HCT116 (cell line): ENCODE data around the gene RPLP2. TPM values are rescaled to one million over a fixed set of nuclear protein-coding genes. Genes with fewer than 3 reads are reported as not detected.
A peak's percentile ranks its signal among the peaks of the same experiment; 100 is the strongest.

ENCODE experiments used
- ATAC-seq: fragments of 200-7000 bp; cut with Tn5 transposase; 2 replicates; pipeline ENCODE4 v1.9.1; 2020; ENCODE audit warnings: mild to moderate bottlenecking, moderate library complexity
- BruUV-seq: library from RNA; stranded (reverse); fragments of 400-500 nt; replicated peaks from 2 replicates; lab custom pipeline; 2021; lab: Mats Ljungman, UMichigan
- CTCF ChIA-PET: fragments of 300-600 bp; sonication (Branson Sonifier 250); formaldehyde crosslinking; loops from one replicate; lab custom pipeline; 2021; ENCODE audit warnings: antibody characterized with exemption; lab: Charles Lee
- POLR2A ChIA-PET: fragments of 300-600, 350-600 bp; sonication (Branson Sonifier 250); formaldehyde crosslinking; loops from one replicate; lab custom pipeline; 2021; ENCODE audit warnings: antibody characterized with exemption; lab: Charles Lee
- RAD21 ChIA-PET, 2 experiments: fragments of 300-600 bp; sonication (Branson Sonifier 250); formaldehyde crosslinking; loops; one replicate each; lab custom pipeline; 2023; ENCODE audit warnings: low total read pairs in 2 of 2; ENCODE audit not compliant: uncharacterized antibody in 2 of 2, unreplicated experiment in 2 of 2, low non-redundant PET in 1 of 2; lab: Charles Lee
- DNase-seq: peaks from one replicate; pipeline ENCODE4 v3.0.0-alpha.2; 2010; ENCODE audit warnings: low read depth, low spot score
- H2AFZ ChIP-seq: fragments of 200-600 bp; shearing (Covaris generic), sonication (generic); 2 replicates; pipeline ENCODE4 v1.6.1; 2017; ENCODE audit warnings: low read depth, mixed run types, mixed read lengths, antibody characterized with exemption, low read length; ENCODE audit not compliant: poor library complexity, severe bottlenecking
- H3K27ac ChIP-seq: 2 replicates; pipeline ENCODE4 v1.5.1; 2012; ENCODE audit warnings: low read depth, low read length
- H3K27me3 ChIP-seq: fragments of 200-600 bp; sonication (generic); 2 replicates; pipeline ENCODE4 v1.6.1; 2016; ENCODE audit warnings: mixed run types, low read length, mixed read lengths; ENCODE audit not compliant: insufficient read depth
- H3K36me3 ChIP-seq, 2 experiments: fragments of 200-500 bp in 1 of 2; fragments of 200-600 bp in 1 of 2; sonication (Bioruptor generic) in 1 of 2; sonication (generic) in 1 of 2; 2 replicates each; pipeline versions ENCODE4 v1.5.1 to v1.6.1; 2014 to 2016; ENCODE audit warnings: low read length in 2 of 2, inconsistent platforms in 1 of 2, mixed read lengths in 1 of 2, mixed run types in 1 of 2; ENCODE audit not compliant: insufficient read depth in 2 of 2, control insufficient read depth in 1 of 2
- H3K4me1 ChIP-seq, 2 experiments: fragments of 200-600 bp in 1 of 2; sonication (generic) in 1 of 2; 2 replicates each; pipeline versions ENCODE4 v1.5.1 to v1.6.1; 2012 to 2017; ENCODE audit warnings: low read length in 2 of 2, inconsistent platforms in 1 of 2, mild to moderate bottlenecking in 1 of 2, mixed read lengths in 1 of 2, mixed run types in 1 of 2, moderate library complexity in 1 of 2; ENCODE audit not compliant: insufficient read depth in 2 of 2, control insufficient read depth in 1 of 2
- H3K4me2 ChIP-seq: fragments of 200-600 bp; sonication (generic); 2 replicates; pipeline ENCODE4 v1.6.1; 2017; ENCODE audit warnings: mixed run types, low read length, mixed read lengths
- H3K4me3 ChIP-seq, 2 experiments: fragments of 200-600 bp in 1 of 2; sonication (generic) in 1 of 2; replicated peaks in 1 of 2; 2 replicates each; pipeline ENCODE4 v1.5.1; 2011 to 2016; ENCODE audit warnings: low read length in 2 of 2, control low read depth in 1 of 2, low read depth in 1 of 2, mild to moderate bottlenecking in 1 of 2, mixed read lengths in 1 of 2, mixed run types in 1 of 2
- H3K79me2 ChIP-seq: fragments of 200-600 bp; sonication (generic); 2 replicates; pipeline ENCODE4 v1.6.1; 2017; ENCODE audit warnings: mild to moderate bottlenecking, mixed run types, low read length, moderate library complexity, mixed read lengths; ENCODE audit not compliant: insufficient read depth
- H3K9ac ChIP-seq: fragments of 200-600 bp; sonication (generic); 2 replicates; pipeline ENCODE4 v1.6.1; 2016; ENCODE audit warnings: low read length, mixed read lengths
- H3K9me2 ChIP-seq: fragments of 200-600 bp; sonication (generic), shearing (Covaris generic); 2 replicates; pipeline ENCODE4 v1.6.1; 2017; ENCODE audit warnings: mixed run types, mild to moderate bottlenecking, moderate library complexity; ENCODE audit not compliant: insufficient read depth
- H3K9me3 ChIP-seq, 2 experiments: fragments of 200-500 bp in 1 of 2; fragments of 200-600 bp in 1 of 2; sonication (Bioruptor generic) in 1 of 2; sonication (generic) in 1 of 2; 2 replicates each; pipeline ENCODE4 v1.6.1; 2014 to 2017; ENCODE audit warnings: low read length in 2 of 2, mixed read lengths in 2 of 2, inconsistent platforms in 1 of 2, low read depth in 1 of 2, mild to moderate bottlenecking in 1 of 2, mixed run types in 1 of 2, moderate library complexity in 1 of 2; ENCODE audit not compliant: control insufficient read depth in 1 of 2, insufficient read depth in 1 of 2
- H4K20me1 ChIP-seq: fragments of 200-600 bp; sonication (generic), shearing (Covaris generic); 2 replicates; pipeline ENCODE4 v1.6.1; 2017; ENCODE audit warnings: mixed run types, mild to moderate bottlenecking, moderate library complexity; ENCODE audit not compliant: insufficient read depth
- CBX3 ChIP-seq: IDR thresholded peaks from 2 replicates; pipeline ENCODE4 v1.6.1; 2012; ENCODE audit warnings: low read depth
- JUND ChIP-seq: IDR thresholded peaks from 2 replicates; pipeline ENCODE4 v1.6.1; 2012
- POLR2A ChIP-seq: IDR thresholded peaks from 2 replicates; pipeline ENCODE4 v1.7.0; 2011; ENCODE audit warnings: borderline replicate concordance; ENCODE audit not compliant: insufficient read depth, insufficient read length; ENCODE audit errors: extremely low read depth
- POLR2AphosphoS5 ChIP-seq: IDR thresholded peaks from 2 replicates; pipeline ENCODE4 v1.6.1; 2011; ENCODE audit warnings: mild to moderate bottlenecking, low read depth, low read length, moderate library complexity
- ZNF274 ChIP-seq: fragments of 200-500 bp; sonication (Bioruptor generic); IDR thresholded peaks from 2 replicates; pipeline ENCODE4 v1.6.1; 2014; ENCODE audit warnings: mild to moderate bottlenecking, low read depth, low read length, inconsistent platforms
- intact Hi-C: fragments of 100-400 bp; cut with micrococcal nuclease; formaldehyde crosslinking; loops from 2 replicates; pipeline ENCODE4 v1.10.0; 2022
- total RNA-seq: library from RNA; stranded (reverse); gene quantifications from one replicate; pipeline ENCODE4 v1.2.1, GENCODE V29; 2021; ENCODE audit not compliant: unreplicated experiment

The RPLP2 gene
- total RNA-seq, 1 experiment from 2014 or later = 3,615 TPM

DNA sequence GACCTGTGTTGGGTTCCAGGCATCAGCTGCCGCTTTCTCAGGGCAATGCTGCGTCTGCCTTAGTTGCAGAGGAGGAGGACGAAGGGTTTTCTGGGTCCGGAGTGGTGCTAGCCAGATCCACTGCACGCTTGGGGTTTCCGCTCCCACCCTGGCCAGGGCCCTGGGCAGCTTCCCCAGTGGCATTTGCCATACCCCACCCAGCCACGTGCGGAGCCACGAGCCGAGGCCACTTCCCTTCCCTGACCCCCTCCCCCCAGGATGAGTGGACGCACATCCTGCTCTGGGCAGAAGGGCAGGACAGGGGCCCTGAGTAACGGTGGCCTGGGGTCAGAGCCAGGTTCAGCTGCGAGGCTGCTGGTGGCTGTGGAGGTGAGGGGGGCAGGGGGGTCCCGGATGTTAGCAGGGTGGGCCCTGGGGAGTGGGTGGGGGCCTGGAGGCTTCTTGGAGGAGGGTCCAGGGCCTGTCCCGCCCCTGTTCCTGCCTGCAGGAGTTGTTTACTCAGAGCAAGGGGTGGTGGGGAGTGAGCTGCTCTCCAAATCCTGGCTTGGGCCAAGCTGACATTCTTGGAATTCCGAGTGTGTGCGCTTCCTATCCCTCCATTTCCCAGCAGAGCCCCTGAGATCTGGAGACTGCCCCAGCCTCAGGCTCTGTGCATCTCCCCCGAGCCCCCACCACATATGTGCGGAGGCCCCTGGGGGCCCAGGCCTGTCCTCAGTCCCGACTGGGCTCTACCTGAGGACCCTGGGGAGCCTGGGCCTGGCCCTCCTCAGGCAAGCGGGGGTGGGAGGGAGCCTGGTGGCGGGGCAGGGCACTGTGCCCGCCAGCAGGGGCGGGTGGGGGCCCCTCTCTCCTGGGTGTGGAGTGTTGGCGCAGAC, 34.3 kb downstream of the RPLP2 start:
- DNase-seq (no peak), ATAC-seq (peak; percentile 50)
- Histone ChIP-seq H3K27me3 (no peaks in the 10 kb centered on the region), H3K27ac (peak overlapping the region; percentile 97), H3K4me2 (peak overlapping the region; percentile 92), H3K4me1 (peaks cover 32 to 62% of the 10 kb centered on the region in 2 experiments), H3K79me2 (peaks cover 49% of the 10 kb centered on the region), H3K9me3 (no peaks in the 10 kb centered on the region), H3K4me3 (peak overlapping the region; percentile 66 to 98), H3K9me2 (no peaks in the 10 kb centered on the region), H4K20me1 (peaks cover 12% of the 10 kb centered on the region; the same call in 1 of the 2 replicates), H3K9ac (peak overlapping the region; percentile 99), H3K36me3 (peaks cover 0 to 21% of the 10 kb centered on the region in 2 experiments; a peak in 3 of 4 replicates), H2AFZ (no peak overlapping the region)
- ChIA-PET CTCF (interaction anchor here (0.6 to 1.3 kb wide), 5 partner anchors 9 to 207 kb away, joined by 3 to 7 read pairs (median 3); partner anchors contain the start of genes PNPLA2 and TMEM80), POLR2A (interaction anchor here (1.9 to 2.5 kb wide), 2 partner anchors 10 to 25 kb away, joined by 11 to 14 read pairs; partner anchors contain the start of gene PNPLA2), RAD21 (no interaction called here)
- no peak for TF ChIP-seq CBX3
- no peak for TF ChIP-seq JUND
- TF ChIP-seq ZNF274 = no peak
- TF ChIP-seq POLR2AphosphoS5 = peak; percentile 40; the same call in 1 of the 2 replicates
- TF ChIP-seq POLR2A = no peak
- no TSS peak for BruUV-seq
- intact Hi-C loops = loop anchor here (5.0 kb wide), 1 partner anchor 37 kb away; the partner anchor contains the start of genes PIDD1 and RPLP2
